ENCODE results near the gene PSMB1.

DNA sequence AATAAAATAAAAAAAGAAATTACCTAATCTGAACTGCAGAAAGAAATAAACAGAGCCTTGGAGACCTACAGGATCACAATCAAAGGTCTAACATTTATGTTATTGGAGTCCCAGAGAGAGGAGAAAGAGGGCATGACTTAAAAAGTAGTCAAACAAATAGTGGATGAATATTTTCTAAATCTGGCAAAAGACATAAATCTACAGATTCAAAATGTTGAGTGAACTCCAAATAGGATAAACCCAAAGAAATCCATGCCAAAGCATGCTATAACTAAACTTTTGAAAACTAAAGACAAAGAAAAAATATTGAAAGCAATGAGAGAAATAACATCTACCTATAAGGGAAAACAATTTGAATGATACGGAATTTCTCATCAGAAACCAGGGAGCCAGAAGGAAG lies 38.2 kb downstream of the PSMB1 start:
- TF ChIP-seq, protein P1, sequence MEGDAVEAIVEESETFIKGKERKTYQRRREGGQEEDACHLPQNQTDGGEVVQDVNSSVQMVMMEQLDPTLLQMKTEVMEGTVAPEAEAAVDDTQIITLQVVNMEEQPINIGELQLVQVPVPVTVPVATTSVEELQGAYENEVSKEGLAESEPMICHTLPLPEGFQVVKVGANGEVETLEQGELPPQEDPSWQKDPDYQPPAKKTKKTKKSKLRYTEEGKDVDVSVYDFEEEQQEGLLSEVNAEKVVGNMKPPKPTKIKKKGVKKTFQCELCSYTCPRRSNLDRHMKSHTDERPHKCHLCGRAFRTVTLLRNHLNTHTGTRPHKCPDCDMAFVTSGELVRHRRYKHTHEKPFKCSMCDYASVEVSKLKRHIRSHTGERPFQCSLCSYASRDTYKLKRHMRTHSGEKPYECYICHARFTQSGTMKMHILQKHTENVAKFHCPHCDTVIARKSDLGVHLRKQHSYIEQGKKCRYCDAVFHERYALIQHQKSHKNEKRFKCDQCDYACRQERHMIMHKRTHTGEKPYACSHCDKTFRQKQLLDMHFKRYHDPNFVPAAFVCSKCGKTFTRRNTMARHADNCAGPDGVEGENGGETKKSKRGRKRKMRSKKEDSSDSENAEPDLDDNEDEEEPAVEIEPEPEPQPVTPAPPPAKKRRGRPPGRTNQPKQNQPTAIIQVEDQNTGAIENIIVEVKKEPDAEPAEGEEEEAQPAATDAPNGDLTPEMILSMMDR (IDR thresholded peaks at IDR 0.05): no peak
- no peak for TF ChIP-seq POLR2A (IDR thresholded peaks at IDR 0.05)
